GM15510 (cell line): ENCODE results near the gene LSAMP.

ENCODE experiments used
- POLR2A ChIP-seq: IDR thresholded peaks from 3 replicates; pipeline ENCODE4 v1.6.1; 2011; ENCODE audit warnings: borderline replicate concordance; ENCODE audit not compliant: insufficient read length; ENCODE audit errors: extremely low read depth

LSAMP gene

GRCh38 chr3:116077059-116077458 lies 368.2 kb downstream of the LSAMP start:
- no peak for TF ChIP-seq POLR2A

DNA sequence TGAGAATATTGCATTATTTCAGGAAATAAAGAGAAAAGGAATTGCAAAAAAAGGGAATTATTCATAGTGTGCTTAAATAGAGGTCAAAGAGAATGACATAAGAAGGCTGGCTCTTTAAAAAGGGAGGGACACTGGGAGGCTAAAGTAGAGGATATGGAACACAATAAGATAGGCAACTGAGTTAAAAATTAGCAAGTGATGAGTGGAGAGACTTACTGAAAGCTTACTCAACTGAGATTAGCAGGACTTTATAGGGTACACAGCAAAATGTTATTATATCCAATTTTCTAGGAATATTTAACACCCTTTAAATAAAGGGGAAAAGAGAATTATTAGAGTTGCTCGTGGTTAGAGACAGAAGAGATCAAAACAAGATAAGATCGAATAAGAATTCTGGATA lies 375.2 kb downstream of the LSAMP start:
- TF ChIP-seq POLR2A = no peak

GRCh38 chr3:116069024-116069423 lies 376.3 kb downstream of the LSAMP start:
- no peak for TF ChIP-seq POLR2A

DNA sequence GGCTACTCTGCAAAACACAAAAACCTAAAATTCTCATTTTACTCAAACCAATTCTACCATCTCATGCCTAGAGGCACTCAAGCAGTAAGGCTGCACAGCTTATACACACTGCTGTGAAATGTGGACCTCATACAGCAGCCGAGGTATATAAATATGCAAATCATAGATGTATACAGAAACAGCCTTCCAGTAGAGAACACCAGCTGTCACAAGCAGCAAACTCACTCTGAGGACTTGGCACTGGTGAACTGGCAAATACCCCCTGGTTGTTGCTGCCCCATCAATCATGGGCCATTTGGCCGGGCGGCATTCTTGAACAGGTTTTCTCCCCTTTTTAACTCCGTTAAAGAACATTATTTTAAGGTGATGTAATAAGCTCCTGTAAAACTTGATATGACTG lies 378.0 kb downstream of the LSAMP start:
- no peak for TF ChIP-seq POLR2A

DNA sequence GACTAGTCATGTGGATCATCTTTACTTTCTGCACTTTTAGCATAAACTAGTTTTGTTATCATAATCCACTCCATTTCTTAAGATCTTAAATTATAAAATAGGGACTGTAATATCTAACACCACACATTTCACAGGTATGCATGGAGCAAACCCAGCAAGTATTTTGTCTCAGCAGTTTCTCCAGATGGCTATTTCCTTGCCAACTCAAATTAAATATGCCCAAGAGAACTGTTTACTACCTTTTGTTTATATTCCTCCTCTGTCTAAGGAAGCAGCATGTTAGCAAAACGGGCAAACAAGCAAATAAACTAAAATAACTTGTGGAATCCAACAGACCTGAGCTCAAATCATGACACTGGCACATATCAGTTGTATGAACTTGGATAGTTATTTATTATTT lies 379.8 kb downstream of the LSAMP start:
- TF ChIP-seq POLR2A = no peak

DNA sequence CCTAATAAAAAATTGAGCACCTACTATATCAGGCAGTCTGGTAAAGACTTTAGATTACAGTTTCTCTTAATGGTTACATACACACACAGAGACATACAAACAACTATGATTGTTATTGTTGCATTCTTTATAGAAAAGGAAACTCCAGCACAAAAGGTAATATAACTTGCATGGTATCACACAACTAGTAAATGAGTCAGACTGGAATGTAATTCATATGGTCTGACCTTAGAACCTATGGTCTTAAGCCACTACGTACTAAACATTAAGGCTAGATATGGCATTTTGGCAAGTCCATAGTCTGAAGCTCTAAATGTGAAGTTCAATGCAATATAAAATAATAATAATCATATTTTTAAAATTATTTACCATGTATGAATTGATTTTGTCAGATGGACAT lies 380.6 kb downstream of the LSAMP start:
- no peak for TF ChIP-seq POLR2A

DNA sequence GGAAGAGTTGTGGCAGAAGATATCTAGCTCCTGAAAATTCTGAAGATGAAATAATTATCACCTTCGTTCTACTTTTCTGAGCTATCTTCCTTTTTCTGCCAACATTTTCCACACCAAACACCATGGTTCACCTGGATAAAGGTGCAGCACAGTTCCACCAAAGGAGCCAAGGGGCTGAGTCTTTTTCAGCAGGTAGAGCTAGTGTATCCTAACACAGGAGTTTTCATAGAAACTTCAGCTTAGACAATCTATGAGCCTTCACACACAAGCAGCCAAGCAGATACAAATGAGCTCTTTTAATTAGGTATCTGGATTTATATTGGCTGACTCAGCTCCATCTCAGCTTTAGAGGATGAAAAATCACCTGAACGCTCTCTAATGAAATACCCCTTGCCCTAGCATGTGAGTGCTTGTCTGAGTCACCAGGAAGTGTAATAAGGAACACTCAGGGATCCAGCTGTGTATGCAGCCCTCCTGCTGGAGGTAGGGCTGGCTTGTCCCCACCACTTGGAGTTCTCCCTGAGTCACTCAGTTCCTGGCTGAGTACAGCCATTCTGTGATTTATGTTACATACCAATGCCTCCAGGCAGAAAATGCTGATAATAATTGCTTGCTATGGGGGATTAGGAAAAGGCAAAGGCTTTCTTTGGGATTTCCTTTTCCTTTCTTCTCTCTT lies 385.7 kb downstream of the LSAMP start:
- no peak for TF ChIP-seq POLR2A

- no peak for TF ChIP-seq POLR2A
These were observed 386.4 kb downstream of the LSAMP start for GRCh38 chr3:116058844-116059243.

- no peak for TF ChIP-seq POLR2A
These were observed 387.8 kb downstream of the LSAMP start for GRCh38 chr3:116057400-116058006.

GRCh38 chr3:116056280-116056679 lies 389.0 kb downstream of the LSAMP start:
- TF ChIP-seq POLR2A = no peak

DNA sequence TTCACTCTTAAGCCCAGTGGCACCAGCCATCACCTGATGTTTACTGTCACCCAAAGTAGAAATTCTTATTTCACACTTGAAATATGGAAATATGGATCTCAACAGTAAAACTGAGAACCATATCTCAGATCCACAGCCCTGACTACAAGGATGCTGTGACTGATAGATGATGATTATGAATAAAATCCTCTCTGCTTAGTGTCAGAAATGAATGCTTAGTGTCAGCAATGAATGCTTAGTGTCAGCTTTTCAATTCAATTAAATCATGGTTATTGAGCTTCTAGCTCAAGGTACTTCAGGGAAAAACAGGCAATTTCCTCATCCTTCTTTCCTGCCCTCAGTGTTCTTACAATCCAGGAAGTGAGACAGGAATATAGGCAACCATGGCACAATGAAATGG lies 392.3 kb downstream of the LSAMP start:
- no peak for TF ChIP-seq POLR2A

DNA sequence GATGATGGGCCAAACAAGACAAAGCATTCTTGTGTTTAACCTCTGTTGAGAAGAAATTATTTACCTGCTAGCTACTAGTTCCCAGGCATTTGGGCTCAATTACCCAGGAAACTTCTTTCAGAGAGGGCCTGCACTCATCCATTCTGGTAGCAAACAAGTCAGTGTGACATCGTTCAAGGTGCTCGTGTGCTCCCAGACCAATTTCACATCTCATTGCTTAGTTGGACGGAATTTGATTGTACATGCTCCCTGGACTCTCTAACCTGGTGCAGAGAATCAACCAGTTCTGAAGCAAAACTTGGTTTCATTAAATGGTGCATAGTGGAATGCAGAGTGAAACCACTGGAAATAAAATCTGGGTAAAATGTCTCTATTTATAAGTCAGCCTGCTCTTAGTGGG lies 392.7 kb downstream of the LSAMP start:
- TF ChIP-seq POLR2A = no peak

DNA sequence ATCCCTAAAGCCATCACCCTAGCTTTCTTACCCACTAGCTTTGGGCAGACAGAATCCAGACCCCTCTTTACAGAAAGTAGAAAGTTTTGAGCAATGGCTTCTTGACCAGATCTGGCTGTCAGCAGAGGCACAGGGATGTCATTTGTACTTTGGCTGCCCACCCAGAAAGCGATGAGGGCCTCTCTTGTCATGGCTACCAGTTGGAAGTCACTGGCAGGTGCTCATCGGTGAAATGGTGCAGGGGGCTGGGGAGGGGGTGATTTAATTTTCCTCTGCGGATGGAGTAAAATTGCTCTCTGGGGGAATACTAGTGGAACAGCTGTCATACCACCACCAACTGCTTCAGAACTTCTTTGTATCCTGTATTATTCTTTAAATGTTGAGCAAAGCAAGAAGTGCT lies 393.7 kb downstream of the LSAMP start:
- TF ChIP-seq POLR2A = no peak

GRCh38 chr3:116051040-116051439 lies 394.2 kb downstream of the LSAMP start:
- no peak for TF ChIP-seq POLR2A

DNA sequence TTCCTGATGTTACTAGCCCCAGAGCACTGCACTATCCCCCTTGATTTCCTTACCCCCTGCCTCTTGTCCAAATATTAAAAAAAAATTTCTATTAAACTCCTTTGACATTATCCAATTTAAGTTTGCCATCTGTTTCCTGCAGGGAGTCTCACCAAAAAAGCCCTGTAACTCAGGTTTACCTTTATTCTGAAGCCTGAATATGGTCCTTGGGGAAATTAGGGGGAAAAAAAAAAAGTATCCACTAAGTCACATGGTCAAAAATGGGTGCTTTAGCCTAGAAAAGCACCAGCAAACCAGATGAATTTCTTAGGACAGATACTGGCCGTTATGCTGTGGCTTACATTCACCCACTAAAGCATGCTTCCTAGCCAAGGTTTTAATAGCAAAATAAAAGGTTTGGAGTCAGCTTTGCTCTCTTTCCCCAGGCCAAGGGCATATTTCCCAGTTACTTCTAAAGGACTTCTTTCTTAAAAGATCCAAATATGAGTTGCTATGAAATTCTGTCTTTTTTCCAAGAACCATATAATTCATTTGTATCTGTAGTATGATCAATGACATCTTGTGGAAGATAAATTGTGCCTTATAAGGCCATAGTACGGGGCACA lies 394.9 kb downstream of the LSAMP start:
- TF ChIP-seq POLR2A = no peak

DNA sequence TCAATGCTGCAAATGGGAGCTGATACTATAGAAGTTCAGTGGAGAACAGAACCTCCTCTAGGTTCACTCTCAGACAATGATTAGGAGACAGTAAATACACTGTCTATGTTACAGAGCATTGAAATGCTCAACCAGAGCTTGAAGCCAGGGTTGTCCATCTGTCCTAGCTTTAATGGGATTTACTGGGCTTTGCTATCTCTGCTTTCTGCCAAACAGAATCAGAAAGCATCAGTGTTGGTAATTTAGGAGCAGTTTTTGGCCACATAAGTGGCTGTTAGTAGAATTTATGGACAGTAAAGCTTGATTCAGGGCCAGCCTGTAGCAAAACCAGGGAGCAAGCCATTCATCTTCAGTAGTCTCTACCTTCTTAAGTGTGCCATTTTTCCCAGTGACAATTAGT lies 396.3 kb downstream of the LSAMP start:
- no peak for TF ChIP-seq POLR2A
